Endothelial cell of umbilical vein (primary cell): Measurements from ENCODE around the gene PCED1B.
A peak's percentile ranks its signal among the peaks of the same experiment; 100 is the strongest.

Source experiments
- POLR2A ChIP-seq: IDR thresholded peaks from 2 replicates; pipeline ENCODE4 v1.6.1; 2012; ENCODE audit warnings: low read depth, mild to moderate bottlenecking, control low read depth, low read length
- POLR2AphosphoS5 ChIP-seq: IDR thresholded peaks from 2 replicates; pipeline ENCODE4 v1.6.1; 2012; ENCODE audit warnings: low read depth, mild to moderate bottlenecking, control low read depth, low read length, moderate library complexity; ENCODE audit not compliant: insufficient read depth
- TF ChIP-seq, protein P1 (sequence below), 2 donors: IDR thresholded peaks; 1 replicate in 1 of 2; 2 replicates in 1 of 2; pipeline ENCODE4 v1.5.1; 2011; ENCODE audit warnings: low read length in 2 of 2, mild to moderate bottlenecking in 2 of 2, moderate library complexity in 2 of 2, control low read depth in 1 of 2, inconsistent platforms in 1 of 2, low read depth in 1 of 2; ENCODE audit not compliant: insufficient read depth in 1 of 2; ENCODE audit errors: extremely low read depth in 1 of 2
- TF ChIP-seq, protein P2 (sequence below): IDR thresholded peaks from 2 replicates; pipeline ENCODE4 v1.6.1; 2011; ENCODE audit not compliant: insufficient read depth, insufficient read length

- TF ChIP-seq, protein P1, sequence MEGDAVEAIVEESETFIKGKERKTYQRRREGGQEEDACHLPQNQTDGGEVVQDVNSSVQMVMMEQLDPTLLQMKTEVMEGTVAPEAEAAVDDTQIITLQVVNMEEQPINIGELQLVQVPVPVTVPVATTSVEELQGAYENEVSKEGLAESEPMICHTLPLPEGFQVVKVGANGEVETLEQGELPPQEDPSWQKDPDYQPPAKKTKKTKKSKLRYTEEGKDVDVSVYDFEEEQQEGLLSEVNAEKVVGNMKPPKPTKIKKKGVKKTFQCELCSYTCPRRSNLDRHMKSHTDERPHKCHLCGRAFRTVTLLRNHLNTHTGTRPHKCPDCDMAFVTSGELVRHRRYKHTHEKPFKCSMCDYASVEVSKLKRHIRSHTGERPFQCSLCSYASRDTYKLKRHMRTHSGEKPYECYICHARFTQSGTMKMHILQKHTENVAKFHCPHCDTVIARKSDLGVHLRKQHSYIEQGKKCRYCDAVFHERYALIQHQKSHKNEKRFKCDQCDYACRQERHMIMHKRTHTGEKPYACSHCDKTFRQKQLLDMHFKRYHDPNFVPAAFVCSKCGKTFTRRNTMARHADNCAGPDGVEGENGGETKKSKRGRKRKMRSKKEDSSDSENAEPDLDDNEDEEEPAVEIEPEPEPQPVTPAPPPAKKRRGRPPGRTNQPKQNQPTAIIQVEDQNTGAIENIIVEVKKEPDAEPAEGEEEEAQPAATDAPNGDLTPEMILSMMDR (IDR thresholded peaks at IDR 0.05; ENCODE audit: extremely low read depth in 1 of 2, insufficient read depth in 1 of 2, low read depth in 1 of 2, low read length in 2 of 2): no peak
- TF ChIP-seq POLR2A (no peak), POLR2AphosphoS5 (peak; percentile 68)
- TF ChIP-seq, protein P2, sequence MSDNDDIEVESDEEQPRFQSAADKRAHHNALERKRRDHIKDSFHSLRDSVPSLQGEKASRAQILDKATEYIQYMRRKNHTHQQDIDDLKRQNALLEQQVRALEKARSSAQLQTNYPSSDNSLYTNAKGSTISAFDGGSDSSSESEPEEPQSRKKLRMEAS: no peak
These were observed 732 bp downstream of the PCED1B start for GRCh38 chr12:47079981-47080724.
